ENCODE results near the gene SLC22A8.
"Not testable (repeated sequence)": the region's sequence is repeated elsewhere in the genome, so short reads cannot be mapped to it uniquely, and the experiment has no call there.

SLC22A8 gene

DNA sequence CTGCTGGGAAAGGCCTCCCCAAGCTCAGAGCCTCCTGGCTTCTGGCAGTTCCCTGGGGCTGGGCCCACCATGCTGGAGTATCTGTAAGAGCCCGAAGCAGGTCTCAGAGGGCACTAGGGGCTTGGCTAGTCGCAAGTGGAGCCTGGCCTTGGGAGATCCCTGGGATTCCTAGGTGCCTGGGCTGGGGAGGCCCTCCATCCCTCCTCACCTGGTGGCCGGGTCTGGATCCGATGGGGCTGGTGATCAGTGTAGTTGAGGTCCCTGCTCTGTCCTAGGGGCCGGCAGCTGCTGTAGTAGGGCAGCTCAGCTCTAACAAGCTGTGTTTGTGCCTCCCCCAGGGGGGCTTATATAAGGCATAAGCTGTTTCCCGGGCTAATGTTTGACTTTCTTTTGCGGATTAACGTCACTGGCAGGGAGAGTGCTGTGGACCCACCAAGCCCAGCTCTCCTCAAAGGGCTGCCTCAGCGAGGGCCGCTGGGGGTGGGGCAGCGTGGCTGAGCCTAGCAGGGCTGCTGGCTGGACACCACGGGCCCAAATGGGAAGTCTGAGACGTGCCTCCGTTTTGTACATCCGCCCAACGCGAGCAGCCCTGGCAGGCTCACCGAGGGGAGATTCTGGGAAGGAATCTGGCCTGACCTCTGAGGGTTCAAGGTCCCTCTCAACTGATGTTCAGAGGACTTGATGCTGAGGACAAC is at the start of gene SLC22A8:
Gene SLC22A8, minus strand, starts transcription at position 321 of the 695 bp plus-strand sequence. CDS start 883 bp downstream, outside the sequence.
- no peak for DNase-seq (ENCODE audit: low read depth)

- DNase-seq (ENCODE audit: low read depth): not testable (repeated sequence)
These were observed 30.6 kb upstream of the SLC22A8 start for GRCh38 chr11:63046203-63046602.

DNA sequence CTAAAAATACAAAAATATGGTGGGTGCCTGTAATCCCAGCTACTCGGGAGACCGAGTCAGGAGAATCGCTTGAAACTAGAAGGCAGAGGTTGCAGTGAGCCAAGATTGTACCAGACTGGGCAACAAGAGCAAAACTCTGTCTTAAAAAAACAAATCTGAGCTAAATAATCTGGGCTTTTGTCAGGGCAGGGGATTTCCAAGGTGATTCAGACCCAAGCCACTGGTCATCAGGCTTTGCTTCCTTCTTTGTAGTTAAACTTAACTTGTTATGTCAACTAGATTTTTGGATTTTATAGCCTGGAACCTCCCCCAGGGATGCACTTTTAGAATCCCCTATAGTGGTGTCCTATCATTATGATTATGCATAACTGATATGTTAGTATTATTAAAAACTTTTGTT is 27.0 kb upstream of the SLC22A8 start:
- DNase-seq (ENCODE audit: low read depth): no peak

DNA sequence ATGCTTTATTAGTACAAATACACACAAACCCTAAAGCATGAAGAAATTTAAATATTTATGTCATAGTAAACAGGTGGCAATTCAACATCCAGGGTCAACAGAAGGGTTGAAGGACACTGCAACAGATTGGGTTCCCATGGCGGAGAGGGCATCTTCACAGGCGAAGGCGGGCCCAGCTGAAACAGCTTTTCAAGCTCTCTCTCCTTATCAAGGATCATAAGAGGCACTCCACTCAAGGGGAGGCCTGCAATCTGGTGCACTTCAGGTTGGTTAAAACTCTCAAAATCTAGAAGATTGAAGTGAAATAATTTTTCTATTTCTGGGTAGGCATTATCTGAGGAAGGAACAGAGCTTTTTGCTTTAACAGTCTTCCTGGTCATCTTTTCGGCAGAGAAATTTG is 16.8 kb upstream of the SLC22A8 start:
- DNase-seq (ENCODE audit: low read depth): no peak

- no peak for DNase-seq (ENCODE audit: low read depth)
These were observed 8.4 kb upstream of the SLC22A8 start for GRCh38 chr11:63023841-63024648.

- DNase-seq (ENCODE audit: low read depth): no peak
These were observed 7.7 kb upstream of the SLC22A8 start for GRCh38 chr11:63023222-63023814.

DNA sequence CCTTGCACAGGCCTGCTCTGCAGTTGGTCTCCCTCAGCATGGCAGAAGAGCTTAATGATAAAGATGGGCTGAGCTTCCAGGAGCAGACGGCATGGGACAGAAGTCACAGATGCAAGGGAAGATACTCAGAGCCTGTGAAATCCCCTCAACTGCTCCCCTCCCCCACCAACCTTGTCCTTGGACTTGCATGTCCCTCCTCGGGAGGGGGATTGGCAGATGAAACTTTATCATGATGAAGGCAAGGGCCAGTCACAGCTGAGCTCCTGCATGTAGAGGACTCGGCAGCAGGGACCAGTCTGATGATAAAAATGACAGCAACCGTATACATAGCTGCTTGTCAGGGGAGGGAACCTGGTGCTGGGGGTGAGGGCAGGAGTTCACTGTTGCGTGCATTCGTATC is 6.8 kb upstream of the SLC22A8 start:
- DNase-seq (ENCODE audit: low read depth): no peak

GRCh38 chr11:63020671-63021291 is 5.1 kb upstream of the SLC22A8 start:
- DNase-seq (ENCODE audit: low read depth): no peak

DNA sequence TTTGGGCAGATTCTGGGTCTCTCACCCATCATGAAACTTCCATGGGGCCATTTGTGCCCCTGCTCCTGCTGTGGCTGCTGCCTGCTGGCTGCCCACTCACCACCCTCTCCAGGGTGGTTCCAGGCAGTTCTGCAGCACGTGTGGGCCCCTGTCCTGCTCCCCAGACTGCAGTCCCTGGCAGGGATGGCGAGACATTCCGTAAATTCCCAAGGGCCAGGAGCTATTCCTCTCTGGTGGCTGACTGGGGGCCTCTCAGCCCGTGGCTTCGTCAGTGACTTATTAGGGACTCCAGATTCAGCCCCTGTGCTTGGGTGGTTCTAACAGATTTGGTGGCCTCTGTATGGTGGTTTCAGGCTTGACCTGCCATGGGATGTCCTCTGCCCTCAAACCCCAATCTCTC is 3.9 kb upstream of the SLC22A8 start:
- DNase-seq (ENCODE audit: low read depth): no peak

DNA sequence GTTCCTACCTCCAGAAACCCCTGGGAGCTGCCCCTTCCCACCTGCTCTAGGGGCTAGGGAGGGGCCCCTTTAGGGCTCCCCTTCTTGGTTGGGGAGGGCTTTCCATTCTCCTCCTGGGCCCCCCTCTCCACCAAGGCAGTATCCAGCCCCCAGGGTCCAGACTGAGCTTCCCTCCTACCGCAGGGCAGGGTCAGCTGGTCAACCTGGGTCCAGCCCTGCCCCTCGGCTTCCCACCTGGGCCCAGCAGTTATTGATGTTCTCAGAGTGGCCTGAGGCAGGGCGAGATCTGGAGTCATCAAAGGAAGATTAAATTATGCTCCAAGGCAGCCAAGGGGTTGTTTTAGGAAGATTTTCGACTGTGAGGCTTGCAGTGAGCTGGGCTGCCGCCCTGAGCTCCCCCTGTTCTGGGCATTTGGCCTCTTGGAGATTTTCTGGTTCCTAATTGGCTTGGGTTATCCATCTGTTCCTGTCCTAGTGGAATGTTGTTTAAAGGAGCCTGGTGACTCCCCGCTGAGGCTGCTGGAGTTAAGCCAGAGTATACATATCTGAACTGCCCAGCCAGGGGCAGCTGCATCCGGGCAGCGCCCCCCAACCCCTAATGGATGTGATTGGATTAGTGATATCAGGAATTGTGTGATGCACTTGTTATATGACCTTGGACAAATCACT is 1.8 kb upstream of the SLC22A8 start:
- DNase-seq (ENCODE audit: low read depth): no peak

GRCh38 chr11:63014408-63015055 is 1.1 kb downstream of the SLC22A8 start:
- no peak for DNase-seq (ENCODE audit: low read depth)

DNA sequence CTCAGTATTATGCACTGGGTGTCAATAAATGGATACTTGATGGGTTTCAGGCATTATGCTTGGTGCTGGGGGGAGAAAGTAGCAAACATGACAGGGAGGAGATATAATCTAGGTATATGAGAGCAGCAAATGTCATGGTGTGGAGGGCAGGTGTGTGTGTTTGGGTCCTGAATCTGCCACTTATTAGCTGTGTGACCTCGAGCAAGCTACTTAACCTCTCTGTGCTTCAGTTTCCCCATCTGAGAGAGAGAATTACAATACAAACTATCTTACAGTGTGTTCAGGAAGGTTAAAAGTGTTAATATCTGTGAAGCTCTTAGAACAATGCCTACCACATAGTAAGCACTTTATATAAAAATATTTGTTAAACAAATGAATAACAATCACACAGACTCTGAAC is 2.8 kb downstream of the SLC22A8 start:
- no peak for DNase-seq (ENCODE audit: low read depth)

DNA sequence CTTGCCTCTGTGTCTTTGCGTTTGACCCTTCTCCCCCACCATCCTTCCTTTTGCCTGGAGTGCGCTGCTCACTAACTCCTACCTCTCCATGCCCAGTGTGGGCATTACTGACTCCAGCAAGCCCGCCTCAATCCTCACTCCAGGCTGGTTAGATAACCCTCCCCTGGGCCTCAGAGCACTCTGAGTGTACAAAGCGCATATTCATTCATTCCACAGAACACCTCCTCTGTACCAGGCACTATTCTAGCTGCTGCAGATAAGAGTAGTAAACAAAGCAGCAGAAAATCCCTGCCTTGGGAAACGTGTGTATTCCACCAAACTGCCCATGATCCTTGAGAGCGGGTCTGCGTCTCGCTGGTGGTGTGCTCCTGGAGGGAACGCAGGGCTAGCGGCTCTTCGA is 3.2 kb downstream of the SLC22A8 start:
- no peak for DNase-seq (ENCODE audit: low read depth)

DNA sequence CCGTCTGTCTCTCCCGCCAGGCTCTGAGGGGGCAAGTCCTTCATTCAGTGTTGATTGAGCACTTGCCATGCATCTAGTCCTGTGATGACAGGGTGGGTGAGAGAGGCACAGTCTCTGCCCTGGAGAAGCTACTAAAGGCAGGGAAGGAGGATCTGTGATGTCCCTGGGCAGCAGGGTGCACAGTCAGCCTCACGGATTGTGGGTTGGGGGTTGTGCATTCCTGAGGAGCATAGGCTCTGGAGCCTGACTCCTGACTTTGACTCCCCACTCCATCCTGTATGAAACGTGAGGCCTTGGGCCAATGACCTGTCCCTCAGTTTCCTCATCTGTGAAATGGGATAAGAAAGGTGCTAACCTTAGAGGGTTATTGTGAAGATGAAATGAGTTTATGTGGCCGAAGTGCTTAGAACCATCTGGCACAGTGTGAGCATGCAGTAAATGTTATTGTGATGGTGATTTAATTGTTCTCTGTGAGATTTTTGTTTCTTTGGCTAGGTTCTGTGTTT is 4.7 kb downstream of the SLC22A8 start:
- no peak for DNase-seq (ENCODE audit: low read depth)

GRCh38 chr11:63007920-63008319 is 7.7 kb downstream of the SLC22A8 start:
- DNase-seq (ENCODE audit: low read depth): no peak

DNA sequence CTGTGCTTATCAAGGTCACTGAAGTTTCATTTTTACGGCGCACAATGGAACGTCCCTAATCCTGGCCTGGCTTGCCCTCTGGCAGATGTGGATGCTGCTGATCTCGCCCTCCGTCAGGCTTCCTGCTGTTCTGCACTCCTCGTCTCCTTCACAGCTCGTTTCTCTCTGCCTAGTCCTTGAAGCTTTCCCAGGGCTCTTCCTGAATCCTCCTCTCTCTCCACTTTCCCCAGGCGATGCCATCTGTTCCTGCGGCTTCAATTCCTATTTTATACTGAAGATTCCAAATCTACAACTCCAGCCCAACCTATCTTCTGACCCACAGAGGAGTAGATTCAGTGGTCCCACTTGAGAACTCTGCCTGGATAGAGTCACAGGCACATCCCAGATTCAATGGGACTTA is 14.2 kb downstream of the SLC22A8 start:
- no peak for DNase-seq (ENCODE audit: low read depth)

DNA sequence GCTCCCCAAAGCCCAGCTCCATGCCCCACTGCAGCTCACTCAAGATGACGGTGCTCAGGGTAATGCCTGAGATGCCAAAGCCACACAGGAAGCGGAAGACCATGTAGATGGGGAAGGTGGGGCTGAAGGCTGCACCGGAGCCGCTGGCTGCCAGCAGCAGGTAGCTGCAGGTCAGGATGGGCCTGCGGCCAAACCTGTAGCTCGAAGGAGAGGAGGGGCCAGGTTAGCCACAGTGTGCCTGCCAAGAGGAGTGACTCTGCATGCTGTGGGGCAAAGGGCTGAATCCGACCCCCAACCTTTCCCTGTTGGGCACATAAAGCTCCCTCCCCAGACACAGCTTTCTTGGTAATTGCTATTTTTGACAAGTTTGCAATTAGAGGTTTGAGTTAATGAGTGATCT is 16.0 kb downstream of the SLC22A8 start:
- no peak for DNase-seq (ENCODE audit: low read depth)

DNA sequence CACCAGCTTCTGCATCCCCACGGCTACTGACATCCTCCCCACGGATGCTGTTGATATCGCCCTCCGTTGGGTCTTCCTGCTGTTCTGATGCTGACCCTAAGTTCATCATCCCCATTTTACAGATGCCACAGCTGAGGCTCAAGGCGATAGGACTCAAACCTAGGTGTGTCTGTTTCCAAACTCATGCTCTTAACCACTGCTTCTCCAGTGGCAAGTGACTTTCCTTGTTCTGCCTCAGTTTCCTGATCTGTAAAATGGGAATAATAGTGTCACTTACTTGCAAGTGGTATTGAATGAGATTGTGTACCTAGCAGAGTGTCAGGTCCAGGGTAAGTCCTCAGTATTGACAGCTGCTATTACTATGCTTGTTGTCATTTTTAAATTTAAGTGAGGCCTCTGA is 16.5 kb downstream of the SLC22A8 start:
- DNase-seq (ENCODE audit: low read depth): no peak

GRCh38 chr11:62996271-62996670 is 19.4 kb downstream of the SLC22A8 start:
- no peak for DNase-seq (ENCODE audit: low read depth)

DNA sequence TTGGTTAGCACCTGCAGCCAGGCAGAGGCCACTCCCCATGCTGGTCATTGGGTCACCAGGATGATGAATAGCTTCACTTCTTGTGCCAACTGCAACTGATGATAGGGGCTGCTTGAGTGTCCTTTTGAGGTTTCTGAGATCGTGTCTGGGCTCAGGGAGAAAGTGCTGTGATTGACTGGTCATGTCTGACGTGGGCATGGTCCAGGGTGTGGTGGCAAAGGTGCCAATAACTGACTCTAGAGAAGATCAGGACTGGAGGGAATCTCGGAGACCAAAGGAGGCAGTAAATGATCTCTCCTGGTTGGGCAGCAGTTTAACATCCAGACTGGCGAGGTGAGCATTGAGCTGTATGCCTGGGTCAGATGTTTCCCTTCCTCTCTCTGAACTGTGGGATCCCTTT is 20.9 kb downstream of the SLC22A8 start:
- no peak for DNase-seq (ENCODE audit: low read depth)

GRCh38 chr11:62988276-62988675 is 27.4 kb downstream of the SLC22A8 start:
- DNase-seq (ENCODE audit: low read depth): no peak

Data from non-pigmented ciliary epithelial cell (primary cell).